TTC549 (cell line): ENCODE measurements around the gene SERPINB11.
"Not testable (repeated sequence)": the region's sequence is repeated elsewhere in the genome, so short reads cannot be mapped to it uniquely, and the experiment has no call there.

ENCODE experiments used
- FAIRE-seq: peaks from 2 replicates; lab custom pipeline; 2012; peaks lifted over from hg19 to GRCh38; lab: Jason Lieb, UNC

The SERPINB11 gene

DNA sequence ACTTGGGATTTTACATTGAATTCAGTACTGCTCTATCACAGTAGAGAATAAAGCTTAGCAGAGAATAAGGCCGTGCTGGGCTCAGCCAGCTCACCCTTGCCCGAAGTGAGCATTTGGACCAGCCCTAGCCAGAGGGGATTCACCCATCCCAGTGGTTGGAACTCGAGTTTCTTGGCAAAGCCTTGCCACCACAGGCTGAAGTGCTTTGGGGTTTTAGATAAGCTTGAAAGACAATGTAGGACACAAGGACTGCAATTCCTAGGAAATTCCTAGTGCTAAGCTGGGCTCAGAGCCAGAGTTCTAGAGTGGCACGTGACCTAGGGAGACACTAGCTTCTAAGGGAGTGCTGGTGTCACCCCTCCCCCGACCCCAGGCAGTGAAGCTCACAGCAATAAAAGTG is 28.0 kb downstream of the SERPINB11 start:
- FAIRE-seq, result no peak

DNA sequence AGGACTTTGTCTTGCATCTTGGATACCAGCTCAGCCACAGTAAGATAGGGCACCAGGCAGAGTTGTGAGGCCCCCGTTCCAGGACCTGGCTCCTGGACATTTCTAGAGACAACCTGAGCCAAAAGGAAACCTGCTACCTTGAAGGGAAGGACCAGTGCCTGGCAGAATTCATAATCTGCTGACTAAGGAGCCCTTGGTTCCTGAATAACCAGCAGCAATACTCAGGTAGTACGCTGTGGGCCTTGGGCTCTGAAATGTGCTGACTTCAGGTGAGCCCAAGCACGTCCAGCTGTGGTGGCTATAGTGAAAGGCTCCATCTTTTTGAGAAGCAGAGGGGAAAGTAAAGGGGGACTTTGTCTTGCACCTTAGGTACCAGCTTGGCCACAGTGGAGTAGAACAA is 28.5 kb downstream of the SERPINB11 start:
- FAIRE-seq, result no peak

DNA sequence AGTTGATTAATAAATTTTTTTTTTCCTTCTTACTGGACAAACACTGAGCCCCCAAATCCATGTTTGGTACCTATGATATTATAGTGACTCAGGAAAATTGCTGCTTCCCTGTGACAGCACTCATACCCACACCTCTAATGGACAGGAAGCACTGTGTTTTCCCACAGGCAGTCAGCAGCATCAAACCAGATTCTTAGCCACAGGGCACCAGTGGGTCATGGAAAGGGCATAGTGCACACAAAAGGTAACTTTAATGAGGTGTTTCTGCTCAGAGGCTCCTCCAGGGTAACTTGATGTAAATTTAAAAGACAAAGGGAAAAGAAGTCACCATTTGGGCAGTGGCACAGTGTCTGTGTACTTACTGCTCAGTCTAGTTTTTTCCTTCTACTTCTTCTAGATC is 34.1 kb downstream of the SERPINB11 start:
- no peak for FAIRE-seq

DNA sequence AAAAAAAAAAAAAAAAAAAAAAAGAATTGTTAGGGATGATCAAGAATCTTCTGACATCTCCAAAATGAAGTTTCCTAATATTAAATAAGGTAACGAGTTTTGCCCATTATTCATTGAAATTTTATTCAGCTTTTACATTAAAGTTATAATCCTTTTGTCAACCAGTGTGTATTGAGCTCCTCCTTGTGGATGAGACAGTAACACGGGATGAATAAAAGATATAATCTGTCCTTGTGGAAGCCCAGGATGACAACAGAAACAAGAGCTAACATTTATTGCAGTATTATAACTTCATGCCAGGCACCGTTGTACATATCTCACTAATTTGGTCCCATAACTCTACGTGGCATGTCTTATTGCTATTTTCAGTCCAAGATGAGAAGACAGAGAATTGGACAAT is 39.0 kb downstream of the SERPINB11 start:
- FAIRE-seq, result no peak

DNA sequence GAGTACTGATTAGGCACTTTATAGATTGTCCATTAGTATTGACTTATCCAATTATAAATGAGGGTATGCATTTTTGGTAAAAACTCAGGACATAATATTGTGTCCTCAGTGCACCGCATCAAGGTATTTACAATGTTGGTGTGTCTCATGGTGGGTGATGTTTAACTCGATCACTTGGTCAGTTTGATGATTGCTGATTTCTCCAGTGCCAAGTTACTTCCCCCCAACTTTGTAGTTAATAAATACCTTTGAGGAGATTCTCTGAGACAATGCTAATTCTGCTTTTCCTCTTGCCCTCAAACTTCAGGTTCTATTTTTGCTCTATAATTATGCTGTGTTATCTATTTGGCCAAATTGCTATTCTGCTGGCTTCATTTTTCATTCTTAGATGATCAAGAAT is 44.2 kb downstream of the SERPINB11 start:
- FAIRE-seq, result no peak

DNA sequence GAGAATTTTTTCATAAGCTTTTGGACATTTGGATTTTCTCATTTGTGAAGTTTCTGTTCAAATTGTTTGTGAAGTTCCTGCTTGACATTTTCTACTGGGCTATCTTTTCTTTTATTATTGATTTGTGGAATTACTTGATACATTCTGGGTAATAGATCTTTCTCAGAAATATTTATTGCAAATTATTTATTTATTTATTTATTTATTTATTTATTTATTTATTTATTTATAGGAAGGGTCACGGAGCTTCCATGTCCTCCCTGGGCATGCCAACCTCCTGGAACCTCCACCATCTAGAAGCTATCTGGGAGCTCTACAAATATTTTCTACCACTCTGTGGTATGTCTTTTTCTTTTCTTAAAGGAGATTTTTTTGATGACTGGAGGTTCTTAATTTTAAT is 46.7 kb downstream of the SERPINB11 start:
- no peak for FAIRE-seq

DNA sequence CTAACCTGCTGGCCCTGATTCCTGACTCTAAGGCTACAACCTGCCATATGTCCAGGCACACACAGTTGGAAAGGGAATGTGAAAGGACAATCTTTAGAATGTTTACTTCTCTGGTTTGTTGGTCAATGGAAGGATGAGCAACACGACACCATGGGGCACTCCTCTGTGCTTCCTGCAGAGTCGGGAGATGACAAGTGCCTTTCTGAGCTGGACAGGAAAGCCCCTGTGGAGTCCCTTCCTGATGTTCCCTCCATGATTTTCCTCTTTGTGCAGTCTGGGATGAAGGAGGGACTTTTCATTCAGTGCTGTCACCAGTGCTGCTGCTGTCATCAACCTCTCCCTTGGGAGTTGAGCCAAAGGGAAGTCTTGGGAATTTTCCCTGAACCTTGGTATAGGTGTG is 49.9 kb downstream of the SERPINB11 start:
- FAIRE-seq, result no peak

DNA sequence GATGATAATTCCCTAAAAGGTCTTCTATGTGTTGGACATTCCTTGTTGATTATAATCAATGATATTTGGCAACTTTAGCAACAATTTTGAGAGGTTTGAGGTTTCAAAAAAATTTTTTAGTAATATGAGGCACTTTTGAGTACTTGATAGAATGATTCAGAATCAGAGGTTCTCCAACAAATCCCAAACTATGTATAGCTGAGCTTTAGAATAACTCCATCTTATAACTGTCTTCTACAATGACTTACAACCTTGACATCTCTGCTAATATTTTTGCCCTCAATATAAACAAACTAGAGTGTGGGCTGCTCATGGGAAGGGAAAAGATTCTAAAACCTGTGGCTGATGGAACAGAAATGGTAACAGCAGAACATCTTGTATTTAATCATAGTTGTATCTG is 50.9 kb downstream of the SERPINB11 start:
- no peak for FAIRE-seq

DNA sequence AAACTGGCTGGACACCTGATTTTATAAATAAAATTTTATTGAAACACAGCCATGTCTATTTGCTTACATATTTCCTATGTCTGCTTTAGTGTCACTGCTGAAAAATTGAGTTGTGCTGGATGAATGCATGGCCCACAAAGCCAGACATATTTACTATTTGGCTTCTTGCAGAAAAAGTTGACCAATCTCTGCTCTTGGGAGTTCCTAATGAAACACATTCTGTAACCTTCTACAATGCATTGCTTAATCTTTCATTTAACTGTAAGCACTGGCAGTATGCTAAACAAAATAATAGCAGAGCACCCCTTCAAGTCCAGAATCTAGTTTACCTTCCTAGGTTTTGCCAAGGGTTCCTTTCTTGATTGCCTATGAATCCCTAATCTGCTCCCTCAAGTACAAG is 54.8 kb downstream of the SERPINB11 start:
- no peak for FAIRE-seq

DNA sequence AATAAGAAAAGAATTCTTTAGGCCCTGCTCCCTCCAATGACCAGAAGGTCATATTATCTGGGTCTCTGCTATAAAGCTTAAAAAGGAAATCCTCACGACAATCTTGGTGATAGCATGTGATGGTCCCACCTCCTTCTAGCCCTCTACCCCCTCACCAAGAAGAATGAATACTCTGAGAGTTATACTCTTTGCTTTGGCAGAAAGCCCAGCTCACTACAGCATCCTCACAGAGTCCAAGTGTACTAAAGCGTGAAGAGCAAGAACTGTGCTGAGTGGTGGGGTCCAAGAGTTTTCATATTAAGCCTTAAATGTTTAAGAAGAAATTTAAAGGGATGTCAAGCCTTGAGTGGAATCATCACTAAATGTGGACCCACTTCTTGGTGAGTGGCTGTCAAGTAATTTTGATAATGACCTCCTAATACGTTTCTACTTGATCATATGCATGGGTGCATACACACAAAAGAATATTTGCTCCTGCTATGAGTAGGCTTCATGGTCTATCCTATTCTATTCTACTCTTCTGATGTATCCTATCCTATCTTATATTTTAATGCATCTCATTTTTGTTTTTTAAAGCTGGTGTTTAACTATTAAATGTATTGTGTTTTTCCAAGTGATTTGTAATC is 56.0 kb downstream of the SERPINB11 start:
- FAIRE-seq, result no peak

DNA sequence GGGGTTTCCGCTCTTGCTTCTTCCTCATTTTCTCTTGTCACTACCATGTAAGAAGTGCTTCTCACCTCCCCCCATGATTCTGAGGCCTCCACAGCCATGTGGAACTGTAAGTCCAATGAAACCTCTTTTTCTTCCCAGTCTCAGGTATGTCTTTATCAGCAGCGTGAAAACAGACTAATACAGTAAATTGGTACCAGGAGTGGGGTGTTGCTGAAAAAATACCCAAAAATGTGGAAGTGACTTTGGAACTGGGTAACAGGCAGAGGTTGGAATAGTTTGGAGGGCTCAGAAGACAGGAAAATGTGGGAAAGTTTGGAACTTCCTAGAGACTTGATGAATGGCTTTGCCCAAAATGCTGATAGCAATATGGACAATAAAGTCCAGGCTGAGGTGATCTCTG is 57.0 kb downstream of the SERPINB11 start:
- not testable (repeated sequence) for FAIRE-seq

DNA sequence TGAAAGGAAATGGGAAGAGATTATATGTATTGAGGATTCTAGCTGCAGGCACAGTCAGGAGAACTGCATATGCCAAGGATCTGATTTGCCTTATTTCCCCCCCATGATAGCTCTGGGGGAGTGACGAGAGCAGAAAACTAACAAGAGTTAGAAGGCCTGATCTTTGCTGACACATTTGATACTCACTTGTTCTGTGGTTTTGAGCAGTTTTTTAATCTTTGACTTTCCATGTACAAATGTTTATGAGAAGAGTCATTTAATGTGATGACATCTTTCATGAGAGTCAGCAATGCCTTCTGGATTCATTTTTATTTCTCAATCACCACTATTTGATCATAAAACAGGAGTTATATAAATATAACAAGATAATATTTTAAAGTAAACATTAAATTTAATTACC is 59.8 kb downstream of the SERPINB11 start:
- FAIRE-seq, result no peak

DNA sequence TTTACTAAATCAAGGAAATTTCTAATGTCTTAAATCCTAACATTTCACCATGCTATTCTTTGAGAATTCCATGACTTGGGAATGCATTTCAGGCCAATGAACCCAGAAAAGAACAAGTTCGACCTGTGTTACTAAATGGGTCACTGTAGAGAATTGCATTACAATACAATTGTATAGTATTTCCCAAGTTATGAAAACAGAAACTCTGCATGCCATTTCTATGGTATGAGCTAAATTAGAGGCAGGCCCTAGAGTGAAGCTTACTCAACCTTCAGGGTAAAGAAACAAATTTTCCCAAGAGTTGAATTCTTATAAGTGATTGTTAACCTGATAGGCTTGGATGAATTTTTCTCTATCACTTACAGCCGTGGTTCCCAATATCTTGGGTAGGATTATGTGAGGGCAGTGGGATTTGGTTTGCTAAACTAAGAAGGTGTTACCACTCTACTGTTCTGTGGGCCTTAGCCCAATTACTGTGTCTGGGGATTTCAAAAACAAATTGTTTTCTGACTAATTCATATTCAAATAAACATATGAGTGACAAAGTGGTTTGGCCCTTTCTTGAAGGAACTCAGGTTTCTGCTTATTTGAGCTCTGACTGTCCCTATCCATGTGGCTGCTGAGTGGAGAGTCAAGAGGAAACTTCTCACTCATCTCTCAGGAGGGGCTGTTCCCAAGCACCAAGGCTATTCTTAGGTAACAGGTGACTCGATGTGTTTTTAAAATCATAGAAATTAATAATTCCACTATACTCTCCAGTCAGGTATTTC is 61.3 kb downstream of the SERPINB11 start:
- no peak for FAIRE-seq

DNA sequence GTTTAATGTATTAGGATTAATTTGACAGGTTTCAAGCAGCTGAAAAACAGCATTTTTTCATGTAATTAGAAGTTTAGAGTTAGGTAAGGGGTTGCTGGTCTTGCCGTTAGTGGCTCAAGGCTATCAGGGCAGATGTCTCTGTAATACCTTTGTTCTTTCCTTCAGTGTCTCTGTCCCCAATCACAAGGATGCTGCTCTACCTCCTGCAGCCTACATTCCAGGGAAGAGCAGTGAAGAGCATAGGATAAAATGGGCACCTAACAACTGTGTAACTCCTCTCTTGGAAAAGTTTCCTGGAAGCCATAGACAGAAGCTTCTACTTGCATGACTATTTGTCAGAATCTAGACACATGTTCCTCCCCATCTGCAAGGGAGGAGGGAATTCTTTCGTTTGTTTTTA is 63.1 kb downstream of the SERPINB11 start:
- no peak for FAIRE-seq
